ENCODE data around the gene AIFM1. TPM values are rescaled to one million over a fixed set of nuclear protein-coding genes. Genes with fewer than 3 reads are reported as not detected.

The AIFM1 gene
- total RNA-seq, 2 experiments from 2014 or later: 41.2 to 41.8 TPM

GRCh38 chrX:130179170-130179569, 13.5 kb upstream of the AIFM1 start:
- Mint-ChIP-seq H3K27me3 (no peaks in the 10 kb centered on the region), H3K36me3 (ENCODE audit: low read depth) (peaks cover 44% of the 10 kb centered on the region), H3K4me3 (no peak overlapping the region), H3K9me3 (no peaks in the 10 kb centered on the region), H3K27ac (no peak overlapping the region), H3K4me1 (peaks cover 62% of the 10 kb centered on the region)
- ChIA-PET POLR2A (no interaction called here), CTCF (no interaction called here)
- DNase-seq: no peak

GRCh38 chrX:130176942-130177341, 11.3 kb upstream of the AIFM1 start:
- Mint-ChIP-seq H3K27me3 (no peaks in the 10 kb centered on the region), H3K9me3 (no peaks in the 10 kb centered on the region), H3K4me1 (peaks cover 58% of the 10 kb centered on the region), H3K36me3 (ENCODE audit: low read depth) (peaks cover 54% of the 10 kb centered on the region), H3K27ac (peak overlapping the region; percentile 62), H3K4me3 (no peak overlapping the region)
- POLR2A ChIA-PET: no interaction called here
- CTCF ChIA-PET: interaction anchor here (0.8 to 1.5 kb wide), 2 partner anchors 95 to 117 kb away, joined by 3 read pairs; no protein-coding TSS in a partner anchor
- DNase-seq: no peak

- peaks cover 57% of the 10 kb centered on the region for H3K4me1 Mint-ChIP-seq
- H3K27me3 Mint-ChIP-seq: no peaks in the 10 kb centered on the region
- no peak for DNase-seq
- H3K4me3 Mint-ChIP-seq: peak overlapping the region; percentile 41
- ChIA-PET CTCF (interaction anchor here (0.8 to 1.5 kb wide), 5 partner anchors 10 to 116 kb away, joined by 3 read pairs; partner anchors contain the start of gene AIFM1), POLR2A (interaction anchor here (0.8 kb wide), 2 partner anchors 90 to 94 kb away, joined by 4 read pairs; no protein-coding TSS in a partner anchor)
- no peaks in the 10 kb centered on the region for H3K9me3 Mint-ChIP-seq
- H3K27ac Mint-ChIP-seq: peak overlapping the region; percentile 62
- H3K36me3 Mint-ChIP-seq (ENCODE audit: low read depth): peaks cover 54% of the 10 kb centered on the region
These were observed 10.7 kb upstream of the AIFM1 start for GRCh38 chrX:130176354-130176776.

GRCh38 chrX:130174937-130175336, 9.3 kb upstream of the AIFM1 start:
- H3K27me3 Mint-ChIP-seq: no peaks in the 10 kb centered on the region
- POLR2A ChIA-PET: interaction anchor here (1.3 to 5.8 kb wide), 4 partner anchors 16 to 93 kb away, joined by 3 to 38 read pairs (median 5); no protein-coding TSS in a partner anchor

GRCh38 chrX:130174045-130174704, 8.5 kb upstream of the AIFM1 start:
- ChIA-PET POLR2A (interaction anchor here (1.2 to 5.8 kb wide), 9 partner anchors 9 to 92 kb away, joined by 3 to 38 read pairs (median 4); partner anchors contain the start of gene AIFM1), CTCF (interaction anchor here (1.2 to 1.6 kb wide), 3 partner anchors 93 to 113 kb away, joined by 4 to 7 read pairs (median 4); no protein-coding TSS in a partner anchor)
- H3K27ac Mint-ChIP-seq: peak overlapping the region; percentile 87
- no peak for DNase-seq
- no peaks in the 10 kb centered on the region for H3K9me3 Mint-ChIP-seq
- peaks cover 41% of the 10 kb centered on the region for H3K36me3 Mint-ChIP-seq (ENCODE audit: low read depth)
- no peaks in the 10 kb centered on the region for H3K27me3 Mint-ChIP-seq
- H3K4me3 Mint-ChIP-seq: peak overlapping the region; percentile 78
- peaks cover 54% of the 10 kb centered on the region for H3K4me1 Mint-ChIP-seq

More at GRCh38 chrX:130174937-130175336, 9.3 kb upstream of the AIFM1 start:
- peak overlapping the region; percentile 38 for H3K4me3 Mint-ChIP-seq
- H3K36me3 Mint-ChIP-seq (ENCODE audit: low read depth): peaks cover 48% of the 10 kb centered on the region
- CTCF ChIA-PET: no interaction called here
- H3K9me3 Mint-ChIP-seq: no peaks in the 10 kb centered on the region
- peaks cover 61% of the 10 kb centered on the region for H3K4me1 Mint-ChIP-seq
- no peak for DNase-seq
- H3K27ac Mint-ChIP-seq: peak overlapping the region; percentile 23

- peak overlapping the region; percentile 78 for H3K4me3 Mint-ChIP-seq
- peak; percentile 68 for DNase-seq
- H3K4me1 Mint-ChIP-seq: peaks cover 54% of the 10 kb centered on the region
- H3K27ac Mint-ChIP-seq: peak overlapping the region; percentile 87
- ChIA-PET POLR2A (interaction anchor here (1.1 to 5.8 kb wide), 10 partner anchors 8 to 95 kb away, joined by 3 to 38 read pairs (median 4); partner anchors contain the start of genes AIFM1 and ZNF280C), CTCF (interaction anchor here (0.6 to 1.6 kb wide), 4 partner anchors 92 to 258 kb away, joined by 3 to 7 read pairs (median 4); no protein-coding TSS in a partner anchor)
- no peaks in the 10 kb centered on the region for H3K9me3 Mint-ChIP-seq
- H3K36me3 Mint-ChIP-seq (ENCODE audit: low read depth): peaks cover 41% of the 10 kb centered on the region
- H3K27me3 Mint-ChIP-seq: no peaks in the 10 kb centered on the region
These were observed 7.7 kb upstream of the AIFM1 start for GRCh38 chrX:130173190-130173895.

GRCh38 chrX:130172127-130172845, 6.6 kb upstream of the AIFM1 start:
- ChIA-PET POLR2A (interaction anchor here (0.7 to 5.8 kb wide), 9 partner anchors 11 to 96 kb away, joined by 3 to 38 read pairs (median 4); partner anchors contain the start of gene ZNF280C), CTCF (interaction anchor here (1.2 to 1.5 kb wide), 2 partner anchors 14 to 247 kb away, joined by 3 to 5 read pairs; no protein-coding TSS in a partner anchor)
- Mint-ChIP-seq H3K4me3 (peak overlapping the region; percentile 78), H3K4me1 (peaks cover 48% of the 10 kb centered on the region), H3K9me3 (no peaks in the 10 kb centered on the region), H3K27ac (peak overlapping the region; percentile 87), H3K36me3 (ENCODE audit: low read depth) (peaks cover 34% of the 10 kb centered on the region), H3K27me3 (no peaks in the 10 kb centered on the region)
- no peak for DNase-seq

GRCh38 chrX:130171446-130172126, 5.9 kb upstream of the AIFM1 start, which contains the start of gene RAB33A:
RAB33A (plus strand) TSS chrX:130171962; CDS start chrX:130172063, 101 bp downstream.
- POLR2A ChIA-PET: interaction anchor here (0.6 to 5.8 kb wide), 12 partner anchors 9 to 96 kb away, joined by 3 to 38 read pairs (median 4); partner anchors contain the start of gene ZNF280C
- Mint-ChIP-seq H3K4me1 (peaks cover 48% of the 10 kb centered on the region), H3K27ac (peak within 1 kb of the TSS; percentile 87), H3K4me3 (peak within 1 kb of the TSS; percentile 78), H3K27me3 (no peaks in the 10 kb centered on the region), H3K9me3 (no peaks in the 10 kb centered on the region), H3K36me3 (ENCODE audit: low read depth) (peaks cover 27% of the 10 kb centered on the region)
- CTCF ChIA-PET: interaction anchor here (0.7 to 1.5 kb wide), 4 partner anchors 15 to 246 kb away, joined by 3 to 5 read pairs (median 4); no protein-coding TSS in a partner anchor
- DNase-seq: peak; percentile 56

- ChIA-PET POLR2A (interaction anchor here (0.6 to 5.8 kb wide), 11 partner anchors 8 to 97 kb away, joined by 3 to 38 read pairs (median 4); partner anchors contain the start of gene ZNF280C), CTCF (interaction anchor here (0.7 to 1.9 kb wide), 6 partner anchors 15 to 110 kb away, joined by 3 to 11 read pairs (median 5); no protein-coding TSS in a partner anchor)
- H3K36me3 Mint-ChIP-seq (ENCODE audit: low read depth): peaks cover 20% of the 10 kb centered on the region
- H3K27me3 Mint-ChIP-seq: no peaks in the 10 kb centered on the region
- H3K27ac Mint-ChIP-seq: peak overlapping the region; percentile 87
- H3K4me1 Mint-ChIP-seq: peaks cover 42% of the 10 kb centered on the region
- no peaks in the 10 kb centered on the region for H3K9me3 Mint-ChIP-seq
- DNase-seq: peak; percentile 78
- peak overlapping the region; percentile 78 for H3K4me3 Mint-ChIP-seq
These were observed 5.3 kb upstream of the AIFM1 start for GRCh38 chrX:130170752-130171445.

- H3K9me3 Mint-ChIP-seq: no peaks in the 10 kb centered on the region
- DNase-seq: no peak
- ChIA-PET CTCF (interaction anchor here (1.0 to 1.6 kb wide), 2 partner anchors 9 to 84 kb away, joined by 3 read pairs; no protein-coding TSS in a partner anchor), POLR2A (interaction anchor here (1.1 to 2.8 kb wide), 3 partner anchors 48 to 82 kb away, joined by 3 to 11 read pairs (median 9); no protein-coding TSS in a partner anchor)
- H3K4me3 Mint-ChIP-seq: peak overlapping the region; percentile 82
- H3K27me3 Mint-ChIP-seq: no peaks in the 10 kb centered on the region
- H3K27ac Mint-ChIP-seq: peak overlapping the region; percentile 92
- H3K36me3 Mint-ChIP-seq (ENCODE audit: low read depth): peaks cover 10% of the 10 kb centered on the region
- peaks cover 48% of the 10 kb centered on the region for H3K4me1 Mint-ChIP-seq
These were observed 1.4 kb upstream of the AIFM1 start for GRCh38 chrX:130167040-130167439.

- no peak for DNase-seq
- POLR2A ChIA-PET: interaction anchor here (1.1 to 2.8 kb wide), 5 partner anchors 20 to 84 kb away, joined by 3 to 11 read pairs (median 6); no protein-coding TSS in a partner anchor
- Mint-ChIP-seq H3K27ac (peak overlapping the region; percentile 92), H3K4me1 (peaks cover 50% of the 10 kb centered on the region), H3K36me3 (ENCODE audit: low read depth) (peaks cover 11% of the 10 kb centered on the region), H3K9me3 (no peaks in the 10 kb centered on the region), H3K27me3 (no peaks in the 10 kb centered on the region), H3K4me3 (peak overlapping the region; percentile 82)
- CTCF ChIA-PET: interaction anchor here (1.0 to 2.7 kb wide), 3 partner anchors 10 to 87 kb away, joined by 3 to 12 read pairs (median 3); no protein-coding TSS in a partner anchor
These were observed 799 bp upstream of the AIFM1 start for GRCh38 chrX:130166503-130166777.

All from activated CD4-positive, alpha-beta memory T cell treated with anti-CD3 and anti-CD28 coated beads, Interleukin-2, amount 10 ng/mL, durations not matched to agents 7 days and 5 days (primary cell).